ENCODE data around the gene C6orf89.

Gene C6orf89

DNA sequence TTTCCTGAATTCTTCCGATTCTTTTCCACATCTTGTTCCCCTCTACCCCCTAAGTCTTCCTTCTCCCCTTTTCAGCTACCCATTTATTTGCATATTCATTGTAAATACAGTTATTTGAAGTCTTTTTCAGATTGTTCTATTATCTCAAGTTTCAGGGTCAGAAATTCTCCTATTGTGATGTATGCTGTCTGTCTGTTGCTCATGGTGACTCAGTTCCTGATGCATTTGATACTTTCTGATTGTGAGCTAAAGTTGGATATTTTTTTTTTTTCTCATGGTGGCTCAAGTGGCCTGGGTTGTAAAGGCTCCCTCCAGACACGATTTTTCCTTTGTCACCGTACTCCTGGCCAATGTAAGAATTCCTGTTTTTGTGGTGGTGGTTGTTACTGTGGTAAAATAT is 63.9 kb downstream of the C6orf89 start:
- in situ Hi-C loops (cut with HindIII; ENCODE audit: low sequenced_read_pairs) = no loop called here
- no peak for DNase-seq (ENCODE audit: low read depth)
- no peak overlapping the region for H3K4me3 ChIP-seq (ENCODE audit: low read depth, low read length)
- TF ChIP-seq, protein P1, sequence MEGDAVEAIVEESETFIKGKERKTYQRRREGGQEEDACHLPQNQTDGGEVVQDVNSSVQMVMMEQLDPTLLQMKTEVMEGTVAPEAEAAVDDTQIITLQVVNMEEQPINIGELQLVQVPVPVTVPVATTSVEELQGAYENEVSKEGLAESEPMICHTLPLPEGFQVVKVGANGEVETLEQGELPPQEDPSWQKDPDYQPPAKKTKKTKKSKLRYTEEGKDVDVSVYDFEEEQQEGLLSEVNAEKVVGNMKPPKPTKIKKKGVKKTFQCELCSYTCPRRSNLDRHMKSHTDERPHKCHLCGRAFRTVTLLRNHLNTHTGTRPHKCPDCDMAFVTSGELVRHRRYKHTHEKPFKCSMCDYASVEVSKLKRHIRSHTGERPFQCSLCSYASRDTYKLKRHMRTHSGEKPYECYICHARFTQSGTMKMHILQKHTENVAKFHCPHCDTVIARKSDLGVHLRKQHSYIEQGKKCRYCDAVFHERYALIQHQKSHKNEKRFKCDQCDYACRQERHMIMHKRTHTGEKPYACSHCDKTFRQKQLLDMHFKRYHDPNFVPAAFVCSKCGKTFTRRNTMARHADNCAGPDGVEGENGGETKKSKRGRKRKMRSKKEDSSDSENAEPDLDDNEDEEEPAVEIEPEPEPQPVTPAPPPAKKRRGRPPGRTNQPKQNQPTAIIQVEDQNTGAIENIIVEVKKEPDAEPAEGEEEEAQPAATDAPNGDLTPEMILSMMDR (IDR thresholded peaks at IDR 0.05; ENCODE audit: low read depth, low read length, missing control alignments) = no peak

DNA sequence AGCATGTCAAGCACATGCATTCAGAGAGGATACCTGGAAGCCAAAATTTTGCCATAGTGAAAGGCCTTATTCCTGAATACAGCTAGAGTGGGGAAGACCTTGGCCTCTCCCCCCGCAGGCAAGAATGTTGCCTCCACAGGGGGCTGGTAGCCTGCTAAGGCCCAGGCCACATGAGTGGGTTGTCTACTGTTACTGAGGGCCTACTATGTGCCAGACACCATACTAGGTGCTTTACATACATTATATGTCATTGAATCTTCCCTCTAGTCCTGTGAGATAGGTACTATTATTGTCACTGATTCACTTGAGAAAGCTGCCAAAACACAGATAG is 68.1 kb downstream of the C6orf89 start:
- no peak overlapping the region for H3K4me3 ChIP-seq (ENCODE audit: low read depth, low read length)
- in situ Hi-C loops (cut with HindIII; ENCODE audit: low sequenced_read_pairs) = no loop called here
- TF ChIP-seq, protein P1 (IDR thresholded peaks at IDR 0.05; ENCODE audit: low read depth, low read length, missing control alignments) = no peak
- no peak for DNase-seq (ENCODE audit: low read depth)

DNA sequence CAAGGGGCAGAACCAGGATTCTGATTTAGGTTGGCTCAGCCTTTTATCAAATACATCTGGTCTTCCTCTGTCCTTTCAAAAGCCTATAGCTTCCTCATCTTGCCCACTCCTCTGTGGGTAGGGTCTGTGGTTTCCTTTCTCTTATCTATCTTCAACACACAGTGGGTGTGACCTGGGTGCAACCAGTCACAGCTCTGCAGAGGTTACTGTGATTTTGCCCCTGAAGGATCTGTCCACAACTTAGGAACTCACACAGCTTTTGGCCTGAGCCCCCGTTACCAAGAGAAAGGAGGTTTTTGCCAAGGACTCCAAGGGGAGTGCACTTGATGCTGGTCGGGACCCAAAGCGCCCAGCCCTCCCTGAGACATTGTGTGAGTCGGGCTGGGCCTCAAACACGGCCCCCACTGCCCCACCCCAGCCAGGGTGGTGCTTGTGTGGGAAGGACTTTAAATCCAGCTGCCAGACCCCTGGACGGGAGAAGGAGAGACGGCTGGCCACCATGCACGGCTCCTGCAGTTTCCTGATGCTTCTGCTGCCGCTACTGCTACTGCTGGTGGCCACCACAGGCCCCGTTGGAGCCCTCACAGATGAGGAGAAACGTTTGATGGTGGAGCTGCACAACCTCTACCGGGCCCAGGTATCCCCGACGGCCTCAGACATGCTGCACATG is 68.6 kb downstream of the C6orf89 start, which contains the start of gene PI16:
Gene PI16 (plus strand): TSS at position 477 of the 670 bp plus-strand sequence. CDS start 23 bp downstream, at position 500.
- TF ChIP-seq, protein P1 (IDR thresholded peaks at IDR 0.05; ENCODE audit: low read depth, low read length, missing control alignments) = no peak
- in situ Hi-C loops (cut with HindIII; ENCODE audit: low sequenced_read_pairs) = no loop called here
- H3K4me3 ChIP-seq (ENCODE audit: low read depth, low read length) = no peak within 1 kb of the TSS
- DNase-seq (ENCODE audit: low read depth) = no peak

DNA sequence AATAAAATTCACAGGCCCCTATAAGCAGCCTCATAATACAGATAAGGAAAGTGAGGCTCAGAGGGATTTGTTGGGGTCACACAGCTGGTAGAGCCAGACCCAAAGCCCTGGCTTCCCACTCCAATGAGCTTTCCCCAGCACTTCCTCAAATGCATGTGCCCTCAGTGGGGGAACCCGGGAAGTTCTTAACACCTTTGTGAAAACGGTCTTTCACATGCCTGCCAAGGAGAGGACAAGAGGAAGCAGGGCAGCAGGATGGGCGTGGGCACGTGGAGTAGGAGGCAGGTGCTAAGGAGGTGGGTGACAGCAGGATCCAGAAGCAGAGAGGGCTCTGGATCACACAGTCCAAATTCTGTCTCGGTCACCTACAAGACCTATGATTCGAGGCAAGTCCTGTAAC is 69.4 kb downstream of the C6orf89 start:
- DNase-seq (ENCODE audit: low read depth) = no peak
- in situ Hi-C loops (cut with HindIII; ENCODE audit: low sequenced_read_pairs) = no loop called here
- TF ChIP-seq, protein P1 (IDR thresholded peaks at IDR 0.05; ENCODE audit: low read depth, low read length, missing control alignments) = no peak
- no peak overlapping the region for H3K4me3 ChIP-seq (ENCODE audit: low read depth, low read length)

DNA sequence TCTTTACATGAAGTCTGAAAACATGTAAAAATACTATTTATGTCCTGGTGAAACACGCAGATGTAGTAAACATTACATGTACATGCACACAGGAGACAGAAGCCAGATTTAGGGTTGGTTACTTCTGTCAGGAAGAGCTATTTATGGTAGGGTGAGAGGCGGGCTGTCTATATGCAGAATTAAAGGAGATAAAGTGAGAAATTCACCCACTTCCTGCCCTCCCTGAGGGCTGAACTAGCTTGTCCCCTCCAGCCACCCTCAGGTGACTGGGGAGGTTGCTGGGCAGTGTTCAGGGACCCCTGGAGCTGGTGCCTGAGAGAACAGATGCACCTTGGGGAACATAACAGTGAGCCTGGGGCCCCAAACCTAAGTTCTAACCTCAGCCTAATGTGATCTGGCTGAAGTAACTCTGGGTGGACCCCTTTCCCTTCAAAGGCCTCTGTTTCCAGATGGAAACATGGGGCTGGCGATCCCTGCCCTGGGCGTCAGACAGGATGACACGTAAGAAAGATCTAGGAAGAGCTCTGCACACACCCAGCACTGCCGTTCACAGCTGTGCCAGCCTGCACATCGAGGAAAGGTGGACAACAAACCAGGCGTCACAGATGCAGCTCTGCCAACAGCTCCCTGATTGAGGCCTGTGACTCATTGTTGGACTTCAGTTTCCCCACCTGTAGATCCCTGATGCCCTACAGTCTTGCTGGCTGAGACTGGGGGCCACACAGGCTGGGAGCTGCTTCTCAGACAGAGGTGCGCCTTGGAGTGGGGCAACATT is 70.1 kb downstream of the C6orf89 start:
- TF ChIP-seq, protein P1 (IDR thresholded peaks at IDR 0.05; ENCODE audit: low read depth, low read length, missing control alignments) = no peak
- in situ Hi-C loops (cut with HindIII; ENCODE audit: low sequenced_read_pairs) = no loop called here
- H3K4me3 ChIP-seq (ENCODE audit: low read depth, low read length) = no peak overlapping the region
- no peak for DNase-seq (ENCODE audit: low read depth)

DNA sequence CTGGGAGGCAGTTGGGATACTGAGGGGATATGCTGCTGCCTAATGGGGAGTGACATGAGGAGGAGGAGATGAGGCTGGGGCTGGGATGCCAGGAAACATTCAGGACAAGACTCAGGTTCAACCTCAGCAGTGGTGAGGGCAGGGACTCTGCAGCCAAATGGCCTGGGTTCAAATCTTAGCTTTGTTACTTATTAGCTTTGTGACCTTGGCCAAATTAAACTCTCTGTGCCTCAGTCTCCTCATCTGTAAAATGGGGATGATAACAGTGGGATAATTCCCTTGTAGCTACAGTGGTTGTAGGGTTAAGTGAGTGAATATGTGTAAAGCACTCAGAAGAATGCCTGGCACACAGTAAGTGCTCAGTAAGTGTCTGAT is 70.7 kb downstream of the C6orf89 start:
- H3K4me3 ChIP-seq (ENCODE audit: low read depth, low read length) = no peak overlapping the region
- in situ Hi-C loops (cut with HindIII; ENCODE audit: low sequenced_read_pairs) = no loop called here
- TF ChIP-seq, protein P1 (IDR thresholded peaks at IDR 0.05; ENCODE audit: low read depth, low read length, missing control alignments) = no peak
- DNase-seq (ENCODE audit: low read depth) = no peak

All from astrocyte of the cerebellum (primary cell).